AG04450 (cell line): Measurements from ENCODE around the gene ITIH5. TPM values are rescaled to one million over a fixed set of nuclear protein-coding genes. Genes with fewer than 3 reads are reported as not detected.

Experiments
- CTCF ChIA-PET: fragments of 300-600, 350-600 bp; formaldehyde crosslinking; extraction: SDS; loops from one replicate; lab custom pipeline; 2022; ENCODE audit warnings: antibody characterized with exemption, inconsistent platforms; lab: Charles Lee
- POLR2A ChIA-PET: fragments of 350-600 bp; formaldehyde crosslinking; extraction: SDS; loops from one replicate; lab custom pipeline; 2021; ENCODE audit warnings: antibody characterized with exemption, inconsistent platforms; lab: Yijun Ruan, JAX
- DNase-seq: peaks from one replicate; pipeline ENCODE4 v3.0.0-alpha.2; 2011; ENCODE audit warnings: low read depth, low spot score
- H3K27ac ChIP-seq: one replicate; pipeline ENCODE4 v1.5.1; 2012; ENCODE audit warnings: low read depth, low read length, control low read depth
- H3K27me3 ChIP-seq: one replicate; pipeline ENCODE4 v1.6.0; 2012; ENCODE audit warnings: low read length; ENCODE audit not compliant: control insufficient read depth, insufficient read depth
- H3K4me3 ChIP-seq: 2 replicates; pipeline ENCODE4 v1.5.1; 2011; ENCODE audit warnings: mild to moderate bottlenecking, low read depth, low read length, control low read depth
- H3K9me3 ChIP-seq: 2 replicates; pipeline ENCODE4 v1.5.1; 2012; ENCODE audit warnings: low read length; ENCODE audit not compliant: control insufficient read depth, insufficient read depth
- CTCF ChIP-seq: IDR thresholded peaks from 2 replicates; pipeline ENCODE4 v1.5.1; 2011; ENCODE audit warnings: low read depth, low read length, control low read depth, inconsistent platforms
- polyA plus RNA-seq: library from polyadenylated mRNA; depleted of rRNA; stranded (reverse); fragments of >200 nt; gene quantifications from 2 replicates; pipeline ENCODE4 v1.2.3, GENCODE V29; 2011

Gene ITIH5
- polyA plus RNA-seq, 1 experiment, result 0.11 TPM

GRCh38 chr10:7707858-7708622 is 41.3 kb upstream of the ITIH5 start:
- Histone ChIP-seq H3K27me3 (peaks cover 2% of the 10 kb centered on the region), H3K27ac (no peak overlapping the region), H3K4me3 (no peak overlapping the region), H3K9me3 (no peaks in the 10 kb centered on the region)
- no peak for TF ChIP-seq CTCF
- POLR2A ChIA-PET, result no interaction called here
- CTCF ChIA-PET, result no interaction called here
- no peak for DNase-seq

GRCh38 chr10:7707102-7707501 is 40.3 kb upstream of the ITIH5 start:
- Histone ChIP-seq H3K4me3 (no peak overlapping the region), H3K9me3 (no peaks in the 10 kb centered on the region), H3K27ac (no peak overlapping the region), H3K27me3 (peaks cover 2% of the 10 kb centered on the region)
- DNase-seq, result no peak
- POLR2A ChIA-PET, result no interaction called here
- CTCF ChIA-PET, result no interaction called here
- TF ChIP-seq CTCF, result no peak

- Histone ChIP-seq H3K9me3 (no peaks in the 10 kb centered on the region), H3K27ac (no peak overlapping the region), H3K4me3 (no peak overlapping the region), H3K27me3 (peaks cover 2% of the 10 kb centered on the region)
- ChIA-PET POLR2A (no interaction called here), CTCF (no interaction called here)
- no peak for DNase-seq
- TF ChIP-seq CTCF, result no peak
These were observed 39.8 kb upstream of the ITIH5 start for GRCh38 chr10:7706534-7707073.

GRCh38 chr10:7705341-7705740 is 38.6 kb upstream of the ITIH5 start:
- POLR2A ChIA-PET, result no interaction called here
- no peak for DNase-seq
- CTCF ChIA-PET, result no interaction called here

More at GRCh38 chr10:7705341-7705740, 38.6 kb upstream of the ITIH5 start:
- peaks cover 2% of the 10 kb centered on the region for H3K27me3 ChIP-seq
- H3K9me3 ChIP-seq, result no peaks in the 10 kb centered on the region
- no peak for TF ChIP-seq CTCF
- no peak overlapping the region for H3K4me3 ChIP-seq
- no peak overlapping the region for H3K27ac ChIP-seq
